Activated CD8-positive, alpha-beta memory T cell treated with anti-CD3 and anti-CD28 coated beads, Interleukin-2, amount 50 U/mL, for 1 hour (primary cell): ENCODE results near the gene CCDC88C.
"Not testable (repeated sequence)": the region's sequence is repeated elsewhere in the genome, so short reads cannot be mapped to it uniquely, and the experiment has no call there.

Experiments used
- DNase-seq: peaks from one replicate; pipeline ENCODE4 v3.0.0-alpha.2; 2020; ENCODE audit errors: extremely low read depth

The CCDC88C gene

DNA sequence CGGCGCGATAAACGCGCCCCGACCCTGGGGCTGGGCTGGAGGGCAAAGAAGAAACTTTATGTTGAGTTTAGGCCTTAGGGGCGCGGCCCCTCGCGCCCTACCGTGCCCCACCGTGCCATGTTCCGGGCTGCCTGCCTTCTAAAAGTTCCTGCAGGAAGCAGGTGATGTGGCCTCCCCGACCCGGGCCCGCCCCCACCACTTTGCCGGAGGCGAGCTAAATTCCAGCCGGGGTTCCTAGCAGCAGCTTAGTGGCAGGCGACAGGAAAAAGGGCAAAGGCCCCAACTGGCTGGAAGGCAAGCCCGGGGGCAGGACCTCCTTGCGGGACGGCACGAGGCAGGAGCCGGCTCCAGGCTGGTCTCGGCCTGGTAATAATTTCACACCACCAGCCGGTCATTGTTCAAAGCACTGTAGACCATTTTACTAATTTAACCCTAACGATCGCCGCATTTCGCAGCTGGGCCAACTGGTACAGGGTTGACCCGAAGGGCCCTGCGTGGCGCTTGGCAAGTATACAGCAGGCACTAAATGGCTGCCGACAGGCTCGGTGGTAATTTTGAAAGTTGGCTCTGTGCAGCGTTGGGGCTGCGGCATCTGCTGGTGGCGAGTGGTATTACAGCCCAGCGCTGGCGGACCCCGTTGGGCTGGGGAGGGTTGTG is 895 bp upstream of the CCDC88C start:
- DNase-seq = no peak

DNA sequence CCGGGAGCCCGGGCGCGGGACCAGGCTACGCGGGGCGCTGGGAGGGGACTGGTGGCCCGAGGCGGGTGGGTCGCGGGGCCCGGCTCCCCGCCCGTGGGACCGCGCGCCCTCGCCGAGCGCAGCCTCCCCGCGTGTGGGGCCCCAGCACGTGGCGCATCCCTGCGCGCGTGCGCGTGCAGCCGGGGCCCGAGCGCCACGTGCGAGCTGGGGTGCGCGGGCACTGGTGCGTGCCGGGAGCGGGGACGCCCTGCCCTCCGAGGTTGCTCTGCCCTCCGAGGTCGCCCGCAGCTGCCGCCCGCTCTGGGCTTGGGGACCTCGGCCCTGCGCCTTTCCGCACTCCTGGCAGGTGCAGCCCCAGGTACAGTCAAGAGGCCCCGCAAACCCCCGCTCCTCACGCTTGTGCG is 365 bp upstream of the CCDC88C start:
- DNase-seq = no peak

DNA sequence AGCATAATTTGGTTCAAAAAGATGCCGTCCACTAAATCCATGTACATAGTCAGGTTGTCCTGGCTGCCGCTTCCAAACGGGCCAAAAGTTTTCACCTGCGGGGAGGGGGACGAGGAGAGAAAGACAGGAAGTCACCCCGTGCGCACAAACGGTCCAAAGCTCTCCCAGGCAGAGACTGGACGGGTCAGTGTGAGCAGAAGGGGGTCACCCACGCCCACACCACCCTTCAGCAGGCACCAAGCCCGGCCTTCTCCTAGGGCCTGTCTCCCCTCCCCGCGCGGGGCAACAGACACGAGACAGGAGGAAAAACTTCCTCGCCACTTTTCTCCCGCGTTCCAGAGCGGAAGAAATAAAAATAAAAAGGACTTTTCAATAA is 888 bp downstream of the CCDC88C start:
- no peak for DNase-seq

DNA sequence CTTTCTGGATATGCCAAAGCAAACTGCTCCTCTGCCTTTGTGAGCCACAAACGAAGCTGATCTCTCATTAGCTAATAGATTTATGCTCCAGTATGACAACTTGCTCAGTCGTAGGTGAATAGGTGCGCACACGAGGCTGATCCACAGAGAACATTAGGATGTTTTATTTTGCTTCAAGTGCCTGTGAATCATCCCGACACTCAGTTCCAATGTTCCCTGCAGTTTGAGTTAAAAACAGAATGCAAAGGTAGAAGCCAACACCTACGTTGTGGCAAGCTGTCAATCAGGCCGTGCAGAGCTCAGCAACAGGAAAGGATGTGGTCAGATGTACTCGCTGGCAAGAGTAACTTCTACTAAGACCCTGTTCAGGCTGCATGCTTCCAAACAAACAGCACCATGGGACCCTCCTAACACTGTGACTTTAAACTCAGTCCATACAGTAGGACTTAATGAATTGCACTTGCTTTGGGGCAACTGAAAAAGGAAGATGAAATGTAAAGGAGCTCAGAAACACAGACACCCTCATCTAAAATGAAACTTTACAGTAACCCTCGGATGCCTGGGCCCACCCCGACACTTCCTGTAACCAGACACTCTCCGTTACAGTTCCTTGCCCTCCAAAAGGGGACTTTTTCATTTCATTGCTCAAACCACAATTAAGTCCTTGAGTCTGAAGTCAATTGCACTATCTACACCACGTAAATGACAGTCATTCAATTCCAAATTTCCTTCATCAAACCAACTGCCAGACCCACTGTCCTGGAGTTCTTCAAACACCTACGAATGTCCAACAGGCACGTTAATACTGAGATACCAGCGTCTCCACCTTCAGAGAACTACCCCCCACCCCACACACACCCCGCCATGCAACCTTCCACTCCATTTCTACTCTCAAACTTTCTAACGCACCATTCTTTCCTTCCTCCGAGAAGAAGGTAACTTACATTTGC is 1.6 kb downstream of the CCDC88C start:
- DNase-seq = no peak

DNA sequence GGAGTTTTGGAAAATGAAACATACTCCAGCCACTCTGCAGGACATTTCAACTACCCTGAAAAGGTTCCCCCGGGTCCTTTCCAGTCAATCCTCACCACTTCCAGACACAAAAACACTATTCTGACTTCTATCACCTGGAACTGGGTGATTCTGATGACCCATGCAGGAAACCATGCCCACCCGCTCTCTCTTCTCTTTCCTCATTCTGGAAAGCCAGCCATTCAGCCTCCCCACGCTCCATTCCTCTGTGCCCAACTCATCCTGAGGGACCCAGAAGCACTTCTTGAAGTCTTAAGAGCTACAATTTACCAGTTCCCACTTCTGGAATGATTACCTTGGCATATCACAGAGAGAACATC is 3.2 kb downstream of the CCDC88C start:
- DNase-seq = no peak

DNA sequence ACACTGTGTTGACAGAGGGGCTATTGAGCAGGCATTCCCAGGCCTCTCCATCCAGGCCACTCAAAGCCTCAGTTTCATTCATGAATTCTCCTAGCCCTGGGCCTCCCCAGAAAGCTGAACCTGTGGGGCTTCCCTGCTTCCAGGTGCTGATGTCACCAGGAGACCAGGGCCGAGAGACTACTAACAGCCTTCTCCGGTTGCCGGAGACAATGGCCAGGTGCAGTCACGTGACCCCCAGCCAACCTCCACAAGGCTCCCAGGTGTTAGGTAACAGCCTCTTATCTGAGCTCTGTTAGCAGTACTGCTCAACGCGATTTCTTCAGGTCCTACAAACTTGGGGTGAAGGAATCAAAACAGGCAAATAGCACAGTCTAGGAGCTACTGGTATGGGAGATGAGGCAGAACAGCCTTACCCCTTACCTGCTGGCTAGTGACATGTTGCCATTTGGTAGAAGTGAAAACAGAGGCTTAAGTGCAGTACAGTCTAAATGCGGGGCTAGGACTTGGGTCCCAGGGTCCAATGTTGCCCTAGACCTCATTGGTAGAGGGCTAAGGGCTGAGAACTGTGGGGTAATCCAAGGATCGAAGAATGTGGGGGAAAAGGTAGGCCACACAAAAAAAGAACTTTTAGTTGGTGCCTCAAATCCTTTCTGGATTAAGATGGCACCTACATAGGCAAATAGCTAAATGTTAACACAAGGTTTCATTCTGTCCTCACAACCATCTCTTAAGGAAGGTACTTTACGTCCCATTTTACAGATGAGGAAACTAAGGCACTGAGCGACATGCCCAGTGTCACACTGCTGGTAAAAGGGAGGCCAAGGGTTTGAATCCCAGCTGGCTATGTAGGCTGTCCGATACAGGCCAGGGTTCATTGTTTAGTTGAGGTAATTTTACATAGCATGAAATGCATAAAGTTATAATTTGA is 3.8 kb downstream of the CCDC88C start:
- DNase-seq = no peak

DNA sequence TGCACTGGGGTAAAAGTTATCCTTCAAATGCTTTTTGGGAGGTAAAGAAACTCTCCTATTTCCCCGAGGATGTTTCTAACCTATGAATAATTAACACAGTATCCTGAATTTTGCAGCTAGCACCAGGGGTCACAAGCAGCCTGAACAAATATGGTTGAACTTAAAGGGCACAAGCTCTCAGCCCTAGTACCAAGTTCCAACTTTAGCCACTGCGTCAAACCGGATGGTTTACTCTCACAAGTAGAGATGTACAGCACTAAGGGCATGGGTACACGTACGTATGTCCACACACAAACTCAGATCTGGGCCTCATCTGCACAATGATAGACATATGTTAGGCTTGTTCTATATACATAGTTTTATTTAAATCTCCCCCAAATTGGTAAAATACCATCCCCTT is 4.7 kb downstream of the CCDC88C start:
- DNase-seq = no peak

DNA sequence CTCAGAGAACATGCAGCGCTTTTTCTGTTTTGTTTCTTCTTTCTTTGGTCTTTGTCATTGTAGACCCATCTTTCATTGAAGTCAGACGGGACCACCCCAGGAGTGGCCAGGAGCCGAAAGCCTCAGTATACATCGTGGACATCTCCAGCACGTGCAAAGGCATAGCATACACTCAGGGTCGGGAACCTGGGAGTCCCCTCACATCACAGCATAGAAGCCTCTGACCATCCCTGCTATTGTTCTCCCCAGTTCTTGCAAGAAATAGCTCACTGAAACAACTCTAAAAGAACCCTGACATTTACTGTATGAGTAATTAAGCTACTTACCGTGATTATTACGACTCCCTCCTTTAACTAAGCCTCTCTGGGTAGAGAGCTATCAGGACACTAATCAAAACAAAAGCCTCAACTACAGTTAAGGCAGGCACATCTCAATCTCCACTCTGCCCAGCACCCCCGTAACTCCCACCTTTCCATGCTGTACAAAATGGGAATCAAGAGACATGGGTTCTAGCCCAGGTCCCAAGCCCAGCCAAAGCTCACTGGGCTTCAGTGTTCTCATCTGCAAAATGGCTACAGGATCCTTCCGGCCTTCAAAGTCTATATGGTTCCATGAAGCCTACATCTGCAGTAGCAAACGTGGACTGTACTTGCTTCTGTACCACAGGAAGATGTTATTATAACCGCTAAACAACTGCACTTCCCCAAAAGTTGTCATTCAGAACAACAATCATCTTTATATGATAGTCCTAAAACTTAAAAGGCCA is 6.7 kb downstream of the CCDC88C start:
- DNase-seq = no peak

DNA sequence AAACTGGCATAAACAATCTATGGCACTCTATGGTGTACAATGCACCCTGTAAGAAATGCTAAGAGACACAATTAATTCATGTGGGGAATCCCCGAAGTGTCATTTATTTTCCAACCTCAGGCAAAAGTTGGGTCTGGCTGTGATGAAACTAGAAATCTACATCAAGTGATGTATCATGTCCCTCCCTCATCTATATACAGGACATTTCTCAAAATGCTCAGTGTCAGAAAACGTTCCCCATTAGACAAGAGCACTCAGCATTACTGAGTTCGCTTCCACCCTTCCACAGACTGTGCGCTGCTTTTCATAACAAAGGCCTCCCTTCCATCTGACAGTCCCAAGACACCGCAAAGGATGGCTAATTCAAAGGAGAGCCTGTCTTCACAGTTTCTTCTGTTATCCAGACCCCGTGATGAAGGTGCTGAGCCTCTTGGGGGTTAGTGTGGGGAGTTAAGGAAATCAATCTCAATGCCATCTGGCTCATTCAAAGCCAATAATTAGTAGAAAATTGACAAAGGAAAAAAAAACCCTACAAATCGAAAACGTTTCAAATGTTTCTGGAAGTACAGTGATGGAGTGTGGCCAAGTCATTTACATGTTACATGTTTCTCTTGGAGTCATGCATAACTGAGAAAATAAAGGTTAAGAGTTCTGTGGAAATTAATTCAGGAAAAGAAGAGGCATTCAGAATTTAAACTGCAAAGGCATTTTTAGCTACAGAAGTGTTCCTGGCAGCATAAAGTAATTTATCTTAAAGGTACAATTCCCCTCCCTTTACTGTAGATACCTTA is 7.5 kb downstream of the CCDC88C start:
- DNase-seq = no peak

DNA sequence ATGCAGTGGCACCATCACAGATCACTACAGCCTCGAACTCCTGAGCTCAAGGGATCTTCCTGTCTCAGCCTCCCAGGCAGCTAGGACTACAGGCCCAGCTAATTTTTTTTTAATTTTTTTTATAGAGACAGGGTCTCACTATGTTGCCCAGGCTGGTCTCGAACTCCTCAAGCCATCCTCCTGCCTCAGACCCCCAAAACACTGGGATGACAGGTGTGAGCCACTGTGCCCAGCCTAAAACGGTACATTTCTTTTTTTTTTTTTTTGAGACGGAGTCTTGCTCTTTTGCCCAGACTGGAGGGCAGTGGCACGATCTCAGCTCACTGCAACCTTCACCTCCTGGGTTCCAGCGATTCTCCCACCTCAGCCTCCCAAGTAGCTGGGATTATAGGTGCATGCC is 8.4 kb downstream of the CCDC88C start:
- DNase-seq = not testable (repeated sequence)

DNA sequence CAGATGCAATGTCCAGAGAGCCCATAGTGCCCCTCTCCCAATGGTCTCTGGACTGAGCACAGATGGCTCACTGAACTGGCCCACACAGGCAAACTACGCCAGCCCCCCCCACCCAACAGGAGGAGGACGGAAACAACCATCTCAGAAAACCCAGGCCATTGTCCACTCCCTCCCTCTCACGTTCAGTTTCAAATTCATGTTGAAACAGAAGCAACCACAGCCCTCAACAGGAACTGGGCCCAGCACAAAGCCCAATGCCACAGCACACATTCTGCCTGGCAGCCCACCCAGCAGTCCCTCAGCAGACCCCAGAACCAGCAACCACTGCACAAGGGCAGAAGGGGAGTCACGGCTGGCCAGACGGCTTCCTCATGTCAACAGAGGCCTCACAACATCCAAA is 10.6 kb downstream of the CCDC88C start:
- DNase-seq = no peak

DNA sequence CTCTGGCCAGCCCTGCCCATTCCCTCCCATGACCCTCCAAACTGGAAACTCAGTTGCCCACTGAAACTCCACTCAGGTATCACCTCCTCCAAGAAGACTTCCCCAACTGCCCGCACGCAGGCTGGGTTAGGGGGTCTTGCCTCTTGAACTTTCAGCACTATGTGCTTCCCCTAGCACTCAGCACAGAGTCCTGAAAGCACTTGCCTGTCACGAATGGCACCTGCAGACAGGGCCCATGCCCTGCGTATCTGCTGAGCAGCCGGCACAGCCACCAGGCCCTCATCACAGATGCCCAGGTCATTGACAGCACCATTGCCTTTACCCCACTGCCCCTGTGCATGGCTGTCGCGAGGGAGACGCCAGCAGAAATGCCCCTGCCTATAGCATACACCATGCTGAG is 11.2 kb downstream of the CCDC88C start:
- no peak for DNase-seq

DNA sequence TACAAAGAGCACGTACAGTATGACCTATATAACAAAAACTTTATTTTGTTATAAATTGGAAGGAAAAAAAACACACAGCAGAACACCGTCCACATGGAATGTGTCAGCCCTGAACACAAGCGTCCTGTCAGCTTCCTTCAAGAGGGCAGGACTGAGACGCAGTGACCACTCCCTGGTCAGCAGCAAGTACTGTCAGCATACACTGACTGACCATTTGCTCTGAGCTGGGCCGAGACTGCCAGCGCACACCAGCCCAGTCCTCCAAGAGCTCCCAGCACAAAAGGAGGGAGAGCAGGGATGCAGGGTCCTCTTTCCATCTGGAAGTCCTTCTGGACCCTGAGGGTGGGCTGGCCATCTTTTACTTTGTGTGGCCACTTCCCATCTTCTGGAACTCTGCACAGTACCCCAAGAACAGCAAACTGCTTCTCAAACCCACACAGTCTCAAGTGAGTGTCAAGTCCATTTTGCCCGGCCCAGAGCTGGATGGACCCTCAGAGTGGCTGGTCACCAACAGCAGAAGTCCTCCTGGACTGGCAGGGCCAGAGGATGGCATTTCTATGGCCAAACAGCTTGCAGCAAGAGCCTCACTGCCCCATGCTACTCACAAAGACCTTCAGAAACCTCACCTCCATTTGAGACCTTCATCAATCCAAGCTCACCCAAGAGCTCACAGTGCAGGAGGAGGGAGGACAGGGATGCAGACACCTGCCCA is 11.7 kb downstream of the CCDC88C start:
- no peak for DNase-seq

DNA sequence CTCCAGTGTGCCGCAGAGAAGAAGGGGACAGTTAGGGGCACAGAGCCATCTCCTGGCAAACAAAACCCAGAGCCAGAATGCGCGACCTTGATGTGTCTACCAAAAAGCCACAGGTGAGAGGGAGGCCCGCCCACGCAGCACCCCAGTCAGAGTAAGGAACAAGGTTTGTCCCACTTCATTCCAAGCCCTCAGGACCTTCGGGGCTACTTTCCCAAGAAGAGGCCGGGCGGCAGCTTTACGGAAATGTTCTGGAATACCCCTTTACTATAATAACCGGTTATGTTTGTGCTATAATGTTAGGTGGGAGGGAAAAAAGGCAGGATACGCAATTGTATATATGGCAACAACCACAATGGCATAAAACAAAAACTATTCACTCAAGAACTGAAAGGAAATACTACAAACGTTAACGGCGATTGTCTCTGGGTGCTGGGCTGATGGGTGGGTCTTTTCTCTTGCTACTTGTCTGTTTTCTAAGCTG is 12.3 kb downstream of the CCDC88C start:
- DNase-seq = peak; percentile 64

DNA sequence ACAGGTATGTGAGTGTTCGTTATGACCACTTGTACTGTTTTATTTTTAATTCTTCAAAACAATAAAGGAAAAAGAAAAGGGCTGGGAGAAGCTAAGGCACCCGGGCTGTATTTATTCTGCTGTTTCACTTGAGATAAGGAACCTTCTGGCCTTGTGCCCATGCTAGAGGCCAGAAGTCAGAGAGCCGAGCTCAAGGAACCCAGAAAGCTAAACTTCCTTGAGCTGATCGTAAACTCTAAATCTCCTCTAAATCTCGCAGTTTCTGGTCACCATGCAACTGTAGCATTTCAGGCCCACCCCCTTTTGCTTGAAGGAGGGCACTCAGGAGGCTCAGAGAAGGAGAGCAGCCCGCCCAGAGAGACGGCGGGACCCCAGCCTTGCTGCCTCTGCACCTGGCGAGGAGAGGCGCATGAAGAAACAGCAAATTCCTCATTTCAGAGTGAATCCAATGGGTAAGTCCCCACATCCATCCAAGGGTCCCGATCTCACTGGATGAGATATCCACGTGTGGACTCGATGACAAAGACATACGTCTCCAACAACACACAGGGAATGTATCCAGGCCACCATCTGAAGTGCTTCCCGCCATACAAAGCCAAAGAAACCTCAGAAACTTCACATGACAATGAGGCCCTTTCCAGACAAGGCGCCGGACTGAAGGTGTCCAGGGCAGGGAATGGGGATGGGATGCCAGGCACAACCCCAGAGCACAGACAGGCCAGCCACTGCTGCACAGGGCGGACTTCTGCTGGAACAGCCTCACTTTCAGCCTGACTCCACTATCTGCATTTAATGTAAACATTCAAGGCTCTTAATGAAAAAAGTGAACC is 14.6 kb downstream of the CCDC88C start:
- no peak for DNase-seq

DNA sequence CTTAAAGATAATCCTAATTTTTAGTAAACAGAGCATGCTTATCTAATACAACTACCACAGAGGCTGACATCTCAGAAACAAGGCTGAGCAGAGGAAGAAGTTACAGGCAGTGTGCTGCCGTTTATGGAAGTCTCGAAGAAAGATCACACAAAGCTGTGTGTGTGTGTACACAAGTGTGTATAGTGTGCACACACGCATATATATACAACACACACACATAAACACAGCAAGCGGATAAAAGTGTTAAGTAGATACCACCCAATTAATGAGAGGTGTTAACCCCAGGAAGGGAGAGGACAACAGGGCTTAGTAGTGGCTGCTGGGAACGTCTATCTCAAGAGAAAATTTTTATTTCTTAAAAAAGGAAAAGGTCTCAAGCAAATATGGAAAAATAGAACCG is 15.3 kb downstream of the CCDC88C start:
- no peak for DNase-seq

DNA sequence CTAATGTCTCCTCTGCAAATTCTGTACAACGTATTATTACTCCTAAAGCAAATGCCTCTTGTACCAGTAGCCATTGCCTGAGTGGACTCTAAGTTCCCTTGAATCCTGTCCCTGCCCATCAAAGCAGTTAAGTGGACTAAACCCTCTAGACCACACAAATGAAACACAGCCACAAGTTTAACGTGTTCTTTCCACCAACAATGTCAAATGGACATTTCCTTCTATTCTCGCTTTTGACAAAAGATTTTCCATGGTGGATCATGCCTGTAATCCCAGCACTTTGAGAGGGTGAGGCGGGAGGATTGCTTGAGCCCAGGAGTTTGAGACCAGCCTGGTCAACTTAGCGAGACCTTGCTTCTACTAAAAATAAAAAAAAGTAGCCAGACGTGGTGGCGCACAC is 15.9 kb downstream of the CCDC88C start:
- no peak for DNase-seq

DNA sequence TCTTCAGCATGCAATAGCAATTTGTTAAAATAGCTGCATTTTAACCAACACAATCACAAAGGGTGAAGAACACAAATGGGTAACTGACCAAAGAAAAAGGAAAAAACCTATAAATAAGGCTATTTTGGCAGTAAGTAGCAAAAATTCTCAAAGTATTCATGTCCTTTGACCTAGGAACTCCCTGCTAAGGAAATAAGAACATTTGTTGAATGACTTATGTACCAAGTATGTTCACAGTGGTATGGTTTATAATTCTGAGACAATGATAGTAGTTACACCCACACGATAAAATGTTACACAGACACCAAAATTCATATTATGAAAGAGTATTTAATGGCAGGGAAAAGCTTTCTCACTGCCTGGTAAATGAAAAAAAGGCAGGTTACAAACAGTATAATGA is 16.9 kb downstream of the CCDC88C start:
- DNase-seq = no peak
